GM21825 (cell line): ENCODE measurements around the gene TMC6.
"Not testable (repeated sequence)": the region's sequence is repeated elsewhere in the genome, so short reads cannot be mapped to it uniquely, and the experiment has no call there.

Experiments used
- ATAC-seq: cut with Tn5 transposase; IDR thresholded peaks from one replicate; pipeline ENCODE4 v1.9.1; 2021; ENCODE audit warnings: mild to moderate bottlenecking, moderate library complexity; ENCODE audit not compliant: unreplicated experiment

Gene TMC6

DNA sequence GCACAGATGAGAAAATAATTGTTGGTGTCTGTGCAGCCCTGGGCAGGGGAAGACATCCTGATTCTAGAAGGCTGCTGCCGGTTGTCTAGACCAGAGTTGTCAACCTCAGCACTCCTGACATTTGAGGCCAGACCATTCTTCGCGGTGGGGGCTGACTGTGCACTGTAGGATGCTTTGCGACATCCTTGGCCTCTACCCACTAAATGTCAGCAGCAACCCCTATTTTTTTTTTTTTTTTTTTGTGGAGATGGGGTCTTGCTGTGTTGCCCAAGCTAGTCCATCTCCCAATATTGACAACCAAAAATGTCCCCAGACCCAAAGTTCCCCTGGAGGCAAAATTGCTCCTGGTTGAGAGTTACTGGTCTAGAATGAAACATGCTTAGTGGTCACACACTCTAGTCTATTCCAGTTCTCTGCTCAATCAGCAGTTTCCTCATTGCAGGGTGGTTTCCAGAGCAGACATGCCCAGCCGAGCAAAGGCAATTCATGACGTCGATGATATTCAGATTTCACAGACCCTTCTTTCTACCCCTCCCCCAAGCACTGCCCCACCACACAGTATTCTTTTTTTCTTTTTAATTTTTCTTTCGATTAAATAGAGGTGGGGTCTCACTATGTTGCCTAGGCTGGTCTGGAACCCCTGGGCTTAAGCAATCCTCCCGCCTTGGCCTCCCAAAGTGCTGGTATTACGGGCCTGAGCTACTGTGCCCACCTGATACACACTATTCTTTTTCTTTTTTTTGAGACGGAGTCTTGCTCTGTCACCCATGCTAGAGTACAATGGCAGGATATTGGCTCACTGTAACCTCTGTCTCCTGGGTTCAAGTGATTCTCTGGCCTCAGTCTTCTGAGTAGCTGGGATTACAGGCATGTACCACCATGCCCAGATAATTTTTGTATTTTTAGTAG lies 26.6 kb upstream of the TMC6 start:
- ATAC-seq: peak; percentile 57

DNA sequence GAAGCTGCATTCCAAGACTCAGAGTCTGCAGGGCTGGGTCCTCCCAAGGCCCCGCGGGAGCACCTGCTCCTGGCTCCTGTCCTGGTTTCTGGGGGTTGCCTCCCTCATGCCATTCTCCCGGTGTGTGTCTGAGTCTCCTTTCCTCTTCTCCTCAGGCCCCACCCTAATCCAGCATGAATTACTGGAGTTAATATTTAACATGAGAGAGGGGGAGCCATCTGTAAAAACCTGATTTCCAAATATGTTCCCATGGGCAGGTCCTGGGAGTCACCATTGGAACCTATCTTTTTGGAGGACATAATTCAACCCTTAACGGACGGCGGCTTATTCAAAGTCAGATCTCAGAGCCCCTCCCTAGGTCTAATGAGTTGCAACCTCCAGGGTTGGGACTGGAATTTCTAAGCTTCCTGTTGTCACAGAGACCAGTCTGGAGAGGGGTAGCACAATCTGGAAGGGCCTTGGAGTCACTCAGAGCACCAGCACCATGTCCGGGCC lies 23.0 kb upstream of the TMC6 start:
- no peak for ATAC-seq

DNA sequence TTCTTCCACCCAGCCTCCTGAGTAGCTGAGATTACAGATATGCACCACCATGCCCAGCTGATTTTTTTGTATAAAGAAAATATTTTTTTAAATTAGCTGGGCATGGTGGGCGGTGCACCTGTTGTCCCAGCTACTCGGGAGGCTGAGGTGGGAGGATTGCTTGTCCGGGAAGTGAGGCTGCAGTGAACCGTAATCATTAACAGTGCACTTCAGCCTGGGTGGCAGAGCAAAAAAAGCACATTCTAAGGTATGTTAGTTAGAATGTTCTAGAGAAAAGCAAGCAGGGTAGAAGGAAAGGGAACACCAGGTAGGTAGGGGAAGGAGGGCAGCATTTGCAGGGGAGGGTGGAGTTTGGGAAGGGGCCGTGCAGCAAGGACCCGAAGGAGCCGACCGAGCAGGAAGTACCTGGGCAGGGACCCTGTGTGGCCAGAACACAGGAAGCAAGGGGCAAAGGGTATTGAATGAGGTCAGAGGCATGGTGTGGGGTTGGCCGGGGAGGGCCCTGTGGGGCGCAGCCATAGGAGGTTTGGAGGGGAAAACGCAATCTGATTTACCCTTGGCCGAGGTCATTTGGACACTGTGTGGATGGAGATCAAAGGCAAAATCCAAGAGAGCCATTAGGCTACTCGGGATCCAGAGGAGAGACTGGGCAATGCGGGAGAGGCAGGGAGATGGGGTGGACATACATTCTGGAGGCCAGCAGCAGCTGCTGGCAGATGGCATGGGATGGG lies 19.9 kb upstream of the TMC6 start:
- ATAC-seq: no peak

DNA sequence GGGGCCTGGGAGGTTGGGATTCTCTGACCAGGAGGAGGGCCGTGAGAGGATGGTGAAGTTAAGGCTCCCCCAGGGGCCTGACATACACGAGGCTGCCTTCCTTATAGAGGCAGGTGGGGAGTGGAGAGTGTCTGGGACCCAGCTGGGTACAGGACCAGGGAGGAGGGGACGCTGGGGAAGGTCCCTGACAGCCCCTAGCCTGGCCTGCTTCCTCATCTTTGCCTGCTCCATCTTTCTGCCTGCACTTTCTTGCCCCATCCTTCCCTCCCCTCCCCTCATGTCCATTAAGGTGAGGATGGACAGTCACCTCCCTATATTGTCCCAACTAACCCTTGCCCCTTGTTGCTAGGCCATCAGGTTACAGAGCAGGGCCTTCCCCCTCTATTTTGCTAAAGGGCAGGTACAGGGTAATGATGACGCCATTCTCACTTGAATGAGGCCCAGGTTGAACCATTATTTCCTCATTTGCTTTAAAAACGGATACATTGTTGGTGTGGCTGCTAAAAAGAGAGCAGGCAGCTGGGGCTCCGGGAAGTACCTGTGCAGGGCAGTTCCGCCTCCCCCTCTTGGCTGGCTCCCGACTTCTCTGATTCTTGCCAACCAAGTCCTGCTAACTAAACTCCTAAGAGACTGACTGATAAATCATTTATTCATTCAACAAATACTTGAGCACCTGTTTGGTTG lies 18.9 kb upstream of the TMC6 start:
- ATAC-seq: peak; percentile 32

DNA sequence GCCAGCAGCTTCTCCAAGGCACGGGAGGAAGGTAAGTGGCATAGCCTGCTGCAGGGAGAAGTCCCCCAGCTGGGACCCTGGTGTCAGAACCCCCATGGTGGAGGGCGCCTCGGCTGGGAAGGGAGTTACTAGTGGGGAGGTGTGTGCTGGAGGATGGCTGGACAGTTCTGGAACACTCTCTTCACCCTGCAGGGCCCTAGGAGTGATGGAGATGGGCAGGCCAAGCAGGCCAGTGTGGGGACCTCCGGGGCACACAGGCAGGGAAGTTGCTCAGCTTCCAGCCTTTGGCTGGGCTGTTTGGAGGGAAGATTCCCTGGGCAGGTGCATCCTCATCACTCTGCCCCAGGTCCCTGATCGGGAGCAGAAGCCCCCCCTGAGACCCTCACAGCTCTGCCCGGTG lies 18.3 kb upstream of the TMC6 start:
- no peak for ATAC-seq

DNA sequence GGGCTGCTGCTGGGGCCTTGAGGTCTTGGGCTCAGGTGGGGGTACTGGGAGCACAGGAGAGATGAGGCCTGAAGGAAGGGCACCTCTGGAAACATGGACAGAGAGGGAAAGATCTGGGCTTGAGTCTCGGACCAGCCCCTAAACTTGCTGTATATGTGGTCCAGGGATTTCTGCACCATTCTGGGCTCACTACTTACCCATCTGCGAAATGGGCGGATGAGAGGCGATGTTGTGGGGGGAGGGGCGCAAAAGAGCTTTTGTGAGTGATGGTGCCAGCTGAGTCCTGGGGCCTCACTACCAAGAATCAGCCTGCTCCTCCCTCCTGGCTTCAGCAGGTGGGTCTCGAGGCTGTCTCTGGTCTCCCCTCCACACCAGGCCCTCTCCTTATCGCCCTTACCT lies 17.9 kb upstream of the TMC6 start:
- ATAC-seq: no peak

DNA sequence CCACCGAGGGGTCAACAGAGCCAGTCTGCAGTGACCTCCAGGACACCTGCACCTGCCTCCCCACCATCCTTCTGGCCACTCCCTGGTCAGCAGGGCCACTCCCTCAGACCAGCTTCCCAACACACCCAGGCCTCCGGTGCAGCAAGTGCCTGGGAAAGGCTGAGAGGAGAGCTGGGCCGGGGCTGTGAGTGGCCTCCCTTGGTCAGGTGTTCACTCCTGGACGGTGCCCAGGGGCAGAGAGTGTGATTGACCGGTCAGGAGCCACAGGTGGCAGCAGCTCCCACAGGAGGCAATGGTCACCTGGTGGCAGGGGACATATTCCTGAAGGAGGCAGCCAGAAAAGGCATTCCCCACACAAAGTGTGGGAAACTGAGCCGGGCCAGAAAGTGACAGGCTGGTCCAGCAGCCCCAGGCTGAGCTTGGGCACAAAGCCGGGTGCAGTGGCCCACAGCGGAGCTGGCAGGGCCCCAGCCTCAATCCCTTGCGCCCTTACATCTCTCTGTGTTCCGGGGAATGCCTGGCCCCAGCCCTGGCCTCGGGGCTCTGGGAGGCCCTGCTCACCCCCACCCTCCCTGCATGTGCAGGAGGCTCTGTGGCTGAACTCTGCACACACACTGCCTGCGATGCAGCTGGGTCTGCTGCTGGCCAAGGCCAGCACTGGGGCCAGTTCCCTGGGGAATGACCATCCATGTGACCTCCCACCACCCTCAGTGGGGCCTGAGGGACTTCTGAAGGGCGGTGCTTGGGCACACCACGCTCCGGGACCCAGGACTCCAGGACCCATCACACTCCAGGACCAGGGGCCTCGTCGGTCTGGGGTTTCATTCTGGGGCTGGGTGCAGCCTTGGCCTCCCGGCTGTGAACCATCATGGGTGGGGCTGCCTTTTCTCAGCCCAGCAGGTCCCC lies 16.4 kb upstream of the TMC6 start:
- ATAC-seq: no peak

DNA sequence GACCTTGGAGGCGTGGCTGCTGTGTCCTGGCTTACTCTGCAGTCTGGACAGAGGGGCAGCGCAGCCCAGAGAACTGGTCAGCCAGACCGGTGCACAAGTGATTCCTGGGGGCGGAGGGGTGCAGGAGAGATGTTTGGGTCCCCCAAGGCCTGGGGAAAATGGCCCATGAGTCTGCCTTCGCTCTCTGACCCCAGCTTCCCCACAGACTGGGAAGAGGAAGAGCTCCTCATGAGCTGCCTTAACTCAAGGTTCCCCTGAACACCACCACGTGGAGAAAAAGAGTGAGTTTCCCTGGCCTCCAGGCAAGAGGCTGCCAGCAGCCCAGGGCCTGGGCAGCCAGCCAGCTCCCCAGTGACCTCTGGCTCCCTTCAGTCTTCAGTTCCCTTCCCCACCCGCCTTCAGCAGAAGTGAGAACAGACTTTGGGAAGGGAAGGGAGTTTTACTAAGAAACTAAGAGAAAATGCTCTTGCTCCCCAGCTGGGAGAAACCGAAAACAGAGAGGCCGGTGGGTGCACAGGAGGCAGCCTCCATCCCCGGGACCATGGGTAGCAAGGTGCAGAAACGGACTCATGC lies 15.7 kb upstream of the TMC6 start:
- ATAC-seq: no peak

DNA sequence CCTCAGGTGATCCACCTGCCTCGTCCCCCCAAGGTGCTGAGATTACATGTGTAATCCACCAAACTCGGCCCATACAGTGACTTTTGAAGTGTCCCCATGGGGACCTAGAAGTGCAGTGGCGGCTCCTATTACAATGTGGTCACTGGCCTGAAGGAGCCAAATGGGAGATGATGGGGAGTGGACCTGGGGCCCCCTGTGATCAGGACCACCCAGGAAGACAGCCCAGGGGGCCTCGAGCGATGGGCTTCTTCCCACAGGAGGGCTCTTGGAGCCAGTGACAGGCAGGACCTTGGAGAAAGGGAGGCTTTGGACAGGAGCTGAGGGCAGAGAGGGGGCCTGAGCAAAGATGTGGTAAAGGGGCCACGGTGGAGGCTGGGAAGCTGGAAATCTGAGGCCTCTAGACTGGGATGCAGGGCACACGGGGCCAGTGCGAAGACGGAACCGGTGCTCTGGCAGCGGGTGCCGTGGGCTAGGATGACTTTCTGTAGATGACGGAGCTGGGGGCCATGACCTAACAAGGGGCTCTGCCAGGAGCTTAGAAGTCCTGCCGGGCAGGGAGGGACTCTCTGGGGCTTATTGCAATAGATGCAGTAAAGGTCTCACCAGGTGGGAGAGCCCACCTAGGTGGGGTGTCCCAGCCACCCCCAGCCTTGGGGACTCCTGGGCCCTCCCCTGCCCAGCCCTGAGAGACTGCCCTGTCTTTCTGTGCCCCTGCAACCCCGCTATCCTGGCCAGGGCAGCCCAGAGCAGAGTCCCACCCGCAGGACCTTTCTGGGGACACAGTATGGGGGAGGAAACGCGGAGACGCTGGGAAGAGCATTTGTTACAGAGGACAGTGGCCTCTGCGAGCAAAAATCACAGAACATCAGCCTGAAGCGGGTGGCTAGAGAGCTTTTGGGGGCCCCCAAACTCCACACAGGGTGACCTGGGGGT lies 14.9 kb upstream of the TMC6 start:
- ATAC-seq: no peak

DNA sequence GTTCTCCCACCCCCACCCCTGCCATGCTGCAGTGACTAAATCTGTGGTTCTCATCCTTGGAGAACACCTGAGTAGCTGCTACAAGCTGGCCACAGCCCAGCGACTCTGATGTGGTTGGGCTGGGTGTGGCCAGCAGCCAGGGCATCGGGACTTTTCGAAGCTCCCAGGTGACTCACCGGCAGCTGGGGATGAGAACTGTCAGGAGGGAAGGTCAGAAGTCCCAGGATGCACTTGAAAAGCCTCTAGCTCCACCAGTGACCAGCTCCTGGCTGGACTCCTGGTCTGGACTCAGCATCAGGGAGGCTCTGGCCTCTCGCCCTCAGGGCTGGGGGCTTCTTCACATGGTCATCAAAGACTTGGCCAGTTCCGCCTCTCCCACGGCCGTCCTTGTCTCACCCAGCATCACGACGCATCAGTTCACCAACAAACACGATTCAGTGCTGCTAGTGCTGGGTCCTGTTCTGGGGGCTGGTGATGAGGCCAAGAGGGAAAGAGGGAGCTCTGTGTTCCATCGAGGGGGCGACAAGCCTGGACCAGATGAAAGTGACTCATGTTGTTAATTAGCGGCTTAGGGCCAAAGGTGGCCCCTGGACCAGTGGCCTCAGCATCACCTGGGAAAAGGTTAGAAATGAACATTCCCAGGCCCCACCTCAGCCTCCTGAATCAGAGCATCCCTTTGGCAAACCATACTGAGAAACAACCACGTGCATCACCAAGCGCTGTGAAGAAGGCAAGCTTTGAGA lies 13.7 kb upstream of the TMC6 start:
- no peak for ATAC-seq

DNA sequence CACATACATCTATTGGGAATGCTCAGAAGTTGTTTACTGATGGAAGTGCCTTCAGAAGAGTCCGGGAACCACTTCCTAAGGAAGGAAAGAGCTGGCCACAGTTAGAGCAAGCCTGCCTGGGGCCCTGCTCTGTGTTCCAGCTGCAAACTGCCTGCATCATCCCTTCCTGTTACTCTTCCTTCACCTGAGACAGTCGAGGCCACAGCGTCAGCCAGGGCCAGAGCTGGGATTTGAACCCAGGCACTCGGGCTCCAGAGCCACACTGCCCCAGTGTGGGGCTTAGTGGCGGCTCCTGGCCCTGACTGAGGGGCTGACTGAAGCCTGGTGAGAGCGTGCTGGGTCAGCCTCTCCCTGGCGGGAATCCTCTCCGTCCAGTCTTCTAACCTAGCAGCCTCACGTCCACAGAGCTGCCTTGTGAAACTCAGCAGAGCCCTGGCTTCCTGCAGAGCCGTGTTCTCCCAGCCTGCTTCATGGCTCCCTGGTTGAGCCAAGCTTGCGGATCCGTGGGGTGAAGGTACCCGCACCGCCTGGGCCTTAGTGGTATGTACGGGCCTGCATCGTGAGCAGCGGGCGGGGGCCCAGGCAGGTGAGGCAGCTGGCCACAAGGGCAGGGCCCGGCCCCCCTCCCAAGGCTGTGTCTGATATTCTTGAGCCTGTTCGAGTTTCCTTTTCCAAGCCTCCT lies 13.0 kb upstream of the TMC6 start:
- no peak for ATAC-seq

DNA sequence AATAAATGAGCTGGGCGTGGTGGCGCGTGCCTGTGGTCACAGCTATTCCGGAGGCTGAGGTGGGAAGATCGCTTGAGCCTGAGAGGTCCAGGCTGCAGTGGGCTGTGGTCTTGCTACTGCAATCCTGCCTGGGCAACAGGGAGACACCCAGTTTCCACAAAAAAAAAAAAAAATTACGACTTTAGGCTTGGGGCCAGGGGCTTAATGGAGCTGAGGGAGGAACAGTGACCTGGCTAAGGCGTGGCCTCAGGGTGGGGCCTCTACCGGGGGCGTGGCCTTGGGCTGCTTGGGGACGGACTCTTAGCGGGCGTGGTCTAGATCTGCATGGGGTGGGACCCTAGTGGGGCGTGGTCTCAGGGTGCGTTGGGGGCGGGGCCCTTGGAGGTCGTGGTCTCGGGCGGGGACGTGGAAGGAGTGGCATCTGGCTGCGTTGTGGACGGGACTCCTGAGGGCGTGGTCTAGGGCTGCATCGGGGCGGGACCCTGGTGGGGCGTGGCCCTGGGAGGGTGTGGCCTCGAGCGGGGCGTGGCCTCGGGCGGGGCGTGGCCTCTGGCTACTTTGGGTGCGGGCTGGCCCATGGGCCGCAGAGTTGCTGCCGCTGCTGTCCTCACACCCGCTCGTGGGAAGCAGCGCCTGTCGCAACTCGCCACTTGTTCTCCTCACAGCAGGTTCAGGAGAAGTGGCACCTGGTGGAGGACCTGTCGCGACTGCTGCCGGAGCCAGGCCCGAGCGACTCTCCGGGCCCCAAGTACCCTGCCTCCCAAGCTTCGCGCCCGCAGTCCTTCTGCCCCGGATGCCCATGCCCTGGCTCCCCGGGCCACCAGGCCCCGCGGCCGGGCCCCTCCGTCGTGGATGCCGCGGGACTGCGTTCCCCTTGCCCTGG lies 11.9 kb upstream of the TMC6 start:
- peak; percentile 62 for ATAC-seq

DNA sequence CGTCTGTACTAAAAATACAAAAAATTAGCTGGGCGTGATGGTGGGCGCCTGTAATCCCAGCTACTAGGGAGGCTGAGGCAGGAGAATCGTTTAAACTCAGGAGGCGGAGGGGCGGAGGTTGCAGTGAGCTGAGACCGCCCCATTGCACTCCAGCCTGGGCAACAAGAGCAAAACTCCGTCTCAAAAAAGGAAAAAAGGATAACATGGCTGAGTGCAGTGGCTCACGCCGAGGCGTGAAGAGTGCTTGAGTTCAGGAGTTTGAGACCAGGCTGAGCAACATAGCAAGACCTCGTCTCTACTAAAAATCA lies 11.3 kb upstream of the TMC6 start:
- ATAC-seq: not testable (repeated sequence)

DNA sequence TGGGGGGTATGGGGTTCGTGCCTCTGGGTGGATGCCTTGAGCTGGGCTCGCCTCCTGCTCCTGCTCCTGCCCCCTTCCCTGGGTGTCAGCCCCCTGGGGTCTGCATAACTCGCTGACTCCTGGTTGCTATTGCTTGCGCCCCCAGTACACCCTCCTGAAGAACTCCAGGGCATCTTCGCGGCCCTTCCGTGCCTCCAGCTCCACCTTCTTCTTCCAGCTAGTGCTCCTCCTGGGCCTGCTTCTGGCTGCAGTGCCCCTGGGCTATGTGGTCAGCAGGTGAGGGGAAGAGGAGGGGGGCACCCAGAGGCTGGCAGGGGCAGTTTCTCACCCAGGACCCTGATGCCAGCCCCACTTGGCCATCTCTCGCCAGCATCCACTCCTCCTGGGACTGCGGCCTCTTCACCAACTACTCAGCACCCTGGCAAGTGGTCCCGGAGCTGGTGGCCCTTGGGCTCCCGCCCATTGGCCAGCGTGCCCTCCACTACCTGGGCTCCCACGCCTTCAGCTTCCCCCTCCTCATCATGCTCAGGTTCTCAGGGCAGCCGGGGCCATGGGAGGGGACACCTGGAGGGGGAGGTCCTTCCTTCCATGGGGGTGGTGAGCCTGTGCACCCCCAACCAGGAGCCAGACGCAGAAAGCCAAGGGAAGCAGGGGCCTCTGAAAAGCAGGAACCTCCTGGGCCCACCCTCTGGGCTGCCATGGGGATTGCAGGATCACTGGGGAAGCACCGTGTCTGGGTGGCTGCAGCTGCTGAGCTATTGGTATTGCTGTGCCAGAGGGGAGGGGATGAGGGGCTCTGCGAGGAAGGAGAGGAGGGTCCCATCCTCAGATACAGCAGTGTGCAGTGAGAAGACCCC lies 9.9 kb upstream of the TMC6 start:
- ATAC-seq: no peak

DNA sequence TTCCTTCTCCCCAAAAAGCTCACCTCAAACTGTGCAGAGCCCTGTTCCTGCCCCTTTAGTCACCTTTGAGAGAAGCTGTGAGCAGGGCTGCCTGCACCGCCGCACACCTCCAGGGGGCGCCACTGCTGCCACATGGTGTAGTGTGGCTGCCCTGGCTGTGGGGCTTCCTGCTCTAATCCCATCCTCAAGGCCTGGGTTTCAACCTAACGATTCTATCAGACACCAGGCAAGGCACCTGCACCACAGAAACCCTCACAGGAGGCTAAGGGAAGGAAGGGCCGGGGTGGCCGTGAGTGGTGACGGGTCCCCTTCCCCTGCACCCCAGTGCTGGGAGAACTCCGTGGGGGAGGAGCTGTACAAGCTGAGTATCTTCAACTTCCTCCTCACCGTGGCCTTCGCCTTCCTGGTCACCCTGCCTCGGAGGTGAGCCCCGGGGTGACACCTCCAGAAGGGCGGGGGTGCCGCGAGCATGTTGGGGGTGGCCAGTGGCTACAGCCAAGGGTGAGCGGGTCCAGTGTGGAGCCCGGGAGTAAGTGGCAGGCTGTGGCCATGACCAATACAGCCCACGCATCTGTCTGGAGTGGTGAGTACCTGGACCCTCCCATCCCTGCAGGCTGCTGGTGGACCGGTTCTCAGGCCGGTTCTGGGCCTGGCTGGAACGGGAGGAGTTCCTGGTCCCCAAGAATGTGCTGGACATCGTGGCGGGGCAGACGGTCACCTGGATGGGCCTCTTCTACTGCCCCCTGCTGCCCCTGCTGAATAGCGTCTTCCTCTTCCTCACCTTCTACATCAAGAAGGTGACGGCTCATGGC lies 9.0 kb upstream of the TMC6 start:
- no peak for ATAC-seq
